H1 (cell line): ENCODE results near the gene MAP6. TPM values are rescaled to one million over a fixed set of nuclear protein-coding genes. Genes with fewer than 3 reads are reported as not detected.

Experiments used
- CTCF ChIA-PET: fragments of 300-600 bp; sonication (Branson Sonifier 250); formaldehyde crosslinking; loops from one replicate; lab custom pipeline; 2021; ENCODE audit not compliant: partially characterized antibody; lab: Charles Lee
- POLR2A ChIA-PET: fragments of 300-600 bp; sonication (Branson Sonifier 250); formaldehyde crosslinking; loops from one replicate; lab custom pipeline; 2021; ENCODE audit warnings: inconsistent platforms; ENCODE audit not compliant: partially characterized antibody; lab: Charles Lee
- DNase-seq, 2 experiments: peaks; one replicate each; pipeline versions ENCODE4 v3.0.0 to v3.0.0-alpha.2; 2010 to 2022; ENCODE audit warnings: low spot score in 2 of 2, low read depth in 1 of 2, mixed read lengths in 1 of 2
- FAIRE-seq: peaks from 2 replicates; lab custom pipeline; 2011; peaks lifted over from hg19 to GRCh38; lab: Jason Lieb, UNC
- H2AFZ ChIP-seq: 2 replicates; pipeline ENCODE4 v1.8.1; 2012; ENCODE audit warnings: low read length, inconsistent platforms
- H2AK5ac ChIP-seq: 2 replicates; pipeline ENCODE4 v1.6.1; 2013; ENCODE audit warnings: low read depth, low read length
- H2BK120ac ChIP-seq: replicated peaks from 2 replicates; pipeline ENCODE3; 2013; ENCODE audit warnings: low read depth, low read length, inconsistent platforms
- H2BK12ac ChIP-seq: 2 replicates; pipeline ENCODE4 v1.6.1; 2013; ENCODE audit warnings: low read depth, low read length
- H2BK15ac ChIP-seq: 2 replicates; pipeline ENCODE4 v1.6.1; 2013; ENCODE audit warnings: low read length
- H2BK20ac ChIP-seq: 2 replicates; pipeline ENCODE4 v1.6.1; 2013; ENCODE audit warnings: low read length
- H2BK5ac ChIP-seq: 2 replicates; pipeline ENCODE4 v1.6.1; 2013; ENCODE audit warnings: low read depth, low read length
- H3K14ac ChIP-seq: 2 replicates; pipeline ENCODE4 v1.6.1; 2013; ENCODE audit warnings: inconsistent platforms; ENCODE audit not compliant: insufficient read length
- H3K18ac ChIP-seq: 2 replicates; pipeline ENCODE4 v1.6.1; 2013; ENCODE audit warnings: low read length; ENCODE audit errors: extremely low read depth
- H3K23ac ChIP-seq: 2 replicates; pipeline ENCODE4 v1.6.1; 2013; ENCODE audit warnings: inconsistent platforms; ENCODE audit not compliant: insufficient read length
- H3K23me2 ChIP-seq: 2 replicates; pipeline ENCODE4 v1.6.1; 2013; ENCODE audit warnings: low read depth, low read length
- H3K27ac ChIP-seq: 2 replicates; pipeline ENCODE4 v1.6.1; 2011; ENCODE audit warnings: low read depth, low read length, inconsistent platforms
- H3K27me3 ChIP-seq, 4 experiments: replicated peaks in 1 of 4; 1 replicate in 1 of 4; 2 replicates in 3 of 4; pipeline versions ENCODE4 v1.6.1 to v1.8.1; 2011 to 2013; ENCODE audit warnings: low read length in 3 of 4, mild to moderate bottlenecking in 3 of 4, inconsistent platforms in 2 of 4, mixed read lengths in 2 of 4, moderate library complexity in 1 of 4; ENCODE audit not compliant: control insufficient read depth in 3 of 4, insufficient read depth in 3 of 4; ENCODE audit errors: extremely low read depth in 1 of 4
- H3K36me3 ChIP-seq, 4 experiments: 2 replicates each; pipeline versions ENCODE4 v1.6.1 to v1.8.1; 2011 to 2013; ENCODE audit warnings: mild to moderate bottlenecking in 4 of 4, low read length in 3 of 4, moderate library complexity in 2 of 4, control low read depth in 1 of 4, inconsistent platforms in 1 of 4; ENCODE audit not compliant: insufficient read depth in 4 of 4, control insufficient read depth in 2 of 4
- H3K4ac ChIP-seq: replicated peaks from 2 replicates; pipeline ENCODE3; 2013; ENCODE audit warnings: low read length, low read depth, mixed read lengths, inconsistent platforms; ENCODE audit not compliant: insufficient read length
- H3K4me1 ChIP-seq, 4 experiments: replicated peaks in 1 of 4; 1 replicate in 1 of 4; 2 replicates in 3 of 4; pipeline versions ENCODE4 v1.6.1 to v1.8.1; 2011 to 2013; ENCODE audit warnings: low read length in 3 of 4, inconsistent platforms in 2 of 4, mixed read lengths in 1 of 4; ENCODE audit not compliant: insufficient read depth in 4 of 4, control insufficient read depth in 3 of 4
- H3K4me2 ChIP-seq, 2 experiments: 2 replicates each; pipeline versions ENCODE4 v1.6.1 to v1.8.1; 2011 to 2013; ENCODE audit warnings: low read depth in 2 of 2, low read length in 2 of 2, control low read depth in 1 of 2, inconsistent platforms in 1 of 2, mild to moderate bottlenecking in 1 of 2; ENCODE audit not compliant: insufficient read depth in 1 of 2
- H3K4me3 ChIP-seq, 4 experiments: fragments of 200-600, 300-600 bp in 1 of 4; sonication (generic), shearing (Covaris generic), sonication (Bioruptor Twin) in 1 of 4; 2 replicates each; pipeline versions ENCODE4 v1.5.1 to v1.8.1; 2011 to 2016; ENCODE audit warnings: low read length in 4 of 4, low read depth in 3 of 4, control low read depth in 2 of 4, inconsistent platforms in 2 of 4, mild to moderate bottlenecking in 2 of 4, mixed read lengths in 1 of 4, moderate library complexity in 1 of 4; ENCODE audit not compliant: insufficient read depth in 2 of 4; ENCODE audit errors: extremely low read depth in 1 of 4
- H3K56ac ChIP-seq: replicated peaks from 2 replicates; pipeline ENCODE3; 2013; ENCODE audit warnings: low read depth, mild to moderate bottlenecking, mixed read lengths, low read length, inconsistent platforms; ENCODE audit not compliant: insufficient read length
- H3K79me1 ChIP-seq: 2 replicates; pipeline ENCODE4 v1.6.1; 2013; ENCODE audit warnings: low read depth, low read length, control low read depth
- H3K79me2 ChIP-seq, 2 experiments: 2 replicates each; pipeline versions ENCODE4 v1.6.1 to v1.8.1; 2012 to 2013; ENCODE audit warnings: low read length in 2 of 2, mild to moderate bottlenecking in 2 of 2, inconsistent platforms in 1 of 2; ENCODE audit not compliant: insufficient read depth in 2 of 2, control insufficient read depth in 1 of 2
- H3K9ac ChIP-seq, 4 experiments: replicated peaks in 1 of 4; 1 replicate in 1 of 4; 2 replicates in 3 of 4; pipeline versions ENCODE4 v1.6.1 to v1.8.1; 2011 to 2013; ENCODE audit warnings: low read depth in 3 of 4, low read length in 3 of 4, control low read depth in 2 of 4, mild to moderate bottlenecking in 2 of 4, moderate library complexity in 2 of 4, inconsistent platforms in 1 of 4; ENCODE audit errors: extremely low read depth in 1 of 4
- H3K9me3 ChIP-seq, 2 experiments: 2 replicates each; pipeline versions ENCODE4 v1.6.1 to v1.8.1; 2012 to 2013; ENCODE audit warnings: mild to moderate bottlenecking in 2 of 2, moderate library complexity in 2 of 2, control low read depth in 1 of 2, inconsistent platforms in 1 of 2, low read depth in 1 of 2, low read length in 1 of 2, mixed read lengths in 1 of 2; ENCODE audit not compliant: insufficient read depth in 2 of 2
- H4K20me1 ChIP-seq, 2 experiments: replicated peaks in 1 of 2; 2 replicates each; pipeline versions ENCODE3 to v1.8.1; 2011 to 2013; ENCODE audit warnings: inconsistent platforms in 2 of 2, low read length in 2 of 2, mild to moderate bottlenecking in 1 of 2; ENCODE audit not compliant: insufficient read depth in 2 of 2, control insufficient read depth in 1 of 2
- H4K5ac ChIP-seq: 2 replicates; pipeline ENCODE4 v1.6.1; 2013; ENCODE audit warnings: low read length, low read depth, mixed read lengths, inconsistent platforms; ENCODE audit not compliant: insufficient read length
- H4K8ac ChIP-seq: 2 replicates; pipeline ENCODE4 v1.8.0; 2013; ENCODE audit warnings: mild to moderate bottlenecking, moderate library complexity, low read length, inconsistent platforms; ENCODE audit not compliant: insufficient read depth; ENCODE audit errors: extremely low read depth
- H4K91ac ChIP-seq: replicated peaks from 2 replicates; pipeline ENCODE3; 2013; ENCODE audit warnings: low read length, mixed read lengths, inconsistent platforms; ENCODE audit not compliant: insufficient read length
- BRCA1 ChIP-seq: IDR thresholded peaks from 2 replicates; pipeline ENCODE4 v1.6.1; 2012; ENCODE audit warnings: low read depth, low read length, improper control_type of control experiment
- CBX8 ChIP-seq: fragments of 300-800, 300-1000 bp; sonication (generic); IDR thresholded peaks from 2 replicates; pipeline ENCODE4 v1.7.1; 2016; ENCODE audit warnings: low read depth, low read length, borderline replicate concordance
- CHD1 ChIP-seq: IDR thresholded peaks from 2 replicates; pipeline ENCODE4 v1.6.1; 2012; ENCODE audit warnings: low read depth, low read length, improper control_type of control experiment
- CHD2 ChIP-seq: IDR thresholded peaks from 2 replicates; pipeline ENCODE4 v1.6.1; 2012; ENCODE audit warnings: low read length, improper control_type of control experiment
- CREB1 ChIP-seq: IDR thresholded peaks from 2 replicates; pipeline ENCODE4 v1.6.1; 2012; ENCODE audit warnings: inconsistent platforms
- CTBP2 ChIP-seq: IDR thresholded peaks from 2 replicates; pipeline ENCODE4 v1.7.0; 2011; ENCODE audit warnings: borderline replicate concordance, mild to moderate bottlenecking, moderate library complexity, mixed read lengths, low read length; ENCODE audit not compliant: insufficient read depth, insufficient read length
- HDAC6 ChIP-seq: IDR thresholded peaks from one replicate; pipeline ENCODE4 v1.7.1; 2012; ENCODE audit warnings: low read depth, mild to moderate bottlenecking, inconsistent platforms, low read length, moderate library complexity
- JUND ChIP-seq: IDR thresholded peaks from 2 replicates; pipeline ENCODE4 v1.6.1; 2011; ENCODE audit warnings: mild to moderate bottlenecking, improper control_type of control experiment, low read length
- MAFK ChIP-seq: IDR thresholded peaks from 2 replicates; pipeline ENCODE4 v1.6.1; 2012; ENCODE audit warnings: low read depth, mild to moderate bottlenecking, improper control_type of control experiment, low read length
- SIRT6 ChIP-seq: IDR thresholded peaks from one replicate; pipeline ENCODE4 v1.7.1; 2012; ENCODE audit warnings: low read length, inconsistent platforms
- whole genome bisulfite sequencing, 2 experiments: shearing (Covaris generic) in 1 of 2; methylation state at CpG; one replicate each; pipeline versions ENCODE4 v1.1.6 to v1.1.7; 2013 to 2015; ENCODE audit warnings: low lambda C conversion rate in 2 of 2, mixed read lengths in 2 of 2, inconsistent platforms in 1 of 2, low coverage in 1 of 2, missing lambda C conversion rate in 1 of 2; ENCODE audit not compliant: insufficient replicate concordance in 2 of 2, insufficient coverage in 1 of 2, insufficient read length in 1 of 2; ENCODE audit errors: extremely low coverage in 1 of 2, missing lambda C conversion rate in 1 of 2; 5-methylcytosine and 5-hydroxymethylcytosine counted together
- polyA plus RNA-seq, 7 experiments: library from polyadenylated mRNA; depleted of rRNA in 3 of 7; stranded (reverse) in 5 of 7; unstranded in 2 of 7; fragments of >200 nt in 5 of 7; fragments of 200-250 nt in 2 of 7; gene quantifications; 1 replicate in 5 of 7; 2 replicates in 1 of 7; 4 replicates in 1 of 7; pipeline versions ENCODE4 v1.2.1 to v1.2.3, GENCODE V29; 2011 to 2013; ENCODE audit warnings: missing spikeins in 2 of 7, mixed read lengths in 2 of 7
- total RNA-seq: library from RNA; stranded (reverse); fragmentation: NEBNext Ultra II Directional; extraction: Animal tissue kit (Norgen Biotek cat#: 25700); gene quantifications from 2 replicates; pipeline ENCODE4 v1.2.1, GENCODE V29; 2021

Gene MAP6
- total and polyA plus RNA-seq, 2 of the 8 experiments (the other 6 are each of a cell fraction or from before 2014, with no cell fraction given) = 0.54 to 0.89 TPM

- H4K5ac ChIP-seq = no peak overlapping the region
- FAIRE-seq (no peak), DNase-seq (no peak)
- no peak overlapping the region for H4K91ac ChIP-seq
- no peaks in the 10 kb centered on the region for H3K27me3 ChIP-seq
- no peak overlapping the region for H3K14ac ChIP-seq
- no peak overlapping the region for H3K27ac ChIP-seq
- no peaks in the 10 kb centered on the region for H3K4me1 ChIP-seq
- H3K79me1 ChIP-seq = no peaks in the 10 kb centered on the region
- no peak overlapping the region for H2AFZ ChIP-seq
- no peak overlapping the region for H3K18ac ChIP-seq
- H3K4me3 ChIP-seq = no peak overlapping the region
- no peaks in the 10 kb centered on the region for H3K79me2 ChIP-seq
- TF ChIP-seq CHD1 (no peak), JUND (no peak), MAFK (no peak), BRCA1 (no peak), HDAC6 (no peak), SIRT6 (no peak), CHD2 (no peak), CBX8 (no peak), CTBP2 (no peak), CREB1 (no peak)
- CTCF ChIA-PET = interaction anchor here (0.8 to 1.1 kb wide), 2 partner anchors 16 to 178 kb away, joined by 3 read pairs; no protein-coding TSS in a partner anchor
- no peak overlapping the region for H3K4me2 ChIP-seq
- H4K20me1 ChIP-seq = peaks cover 0 to 3% of the 10 kb centered on the region in 2 experiments
- H3K9ac ChIP-seq = no peak overlapping the region
- POLR2A ChIA-PET = no interaction called here
- H3K23ac ChIP-seq = no peak overlapping the region
- H3K36me3 ChIP-seq = no peaks in the 10 kb centered on the region
- 95% methylated on average over 3 of the region's 3 CpGs; no CpG with 5 or more reads in 1 of the 2 experiments for WGBS, 2 experiments
- H4K8ac ChIP-seq = no peak overlapping the region
- no peak overlapping the region for H3K4ac ChIP-seq
- no peak overlapping the region for H2BK15ac ChIP-seq
- no peak overlapping the region for H3K56ac ChIP-seq
- H2BK12ac ChIP-seq = no peak overlapping the region
- no peak overlapping the region for H2BK20ac ChIP-seq
- no peaks in the 10 kb centered on the region for H3K9me3 ChIP-seq
- no peaks in the 10 kb centered on the region for H3K23me2 ChIP-seq
- no peak overlapping the region for H2AK5ac ChIP-seq
- no peak overlapping the region for H2BK120ac ChIP-seq
- no peak overlapping the region for H2BK5ac ChIP-seq
Measured at GRCh38 chr11:75689863-75690609, 21.2 kb upstream of the MAP6 start.
